GM21515 (cell line): ENCODE data around the gene BAX.
A peak's percentile ranks its signal among the peaks of the same experiment; 100 is the strongest.

ENCODE experiments used
- ATAC-seq: cut with Tn5 transposase; IDR thresholded peaks from one replicate; pipeline ENCODE4 v1.9.1; 2021; ENCODE audit not compliant: unreplicated experiment

The BAX gene

GRCh38 chr19:48961673-48962028, 7.0 kb downstream of the BAX start:
- ATAC-seq: no peak

- no peak for ATAC-seq
Observed at GRCh38 chr19:48962029-48962848, 7.6 kb downstream of the BAX start.

GRCh38 chr19:48962849-48963165, 8.1 kb downstream of the BAX start:
- ATAC-seq: no peak

GRCh38 chr19:48963371-48964204, 8.9 kb downstream of the BAX start:
- ATAC-seq: peak; percentile 24

GRCh38 chr19:48964205-48965039, 9.7 kb downstream of the BAX start:
- ATAC-seq: no peak

- ATAC-seq: peak; percentile 50
Observed at GRCh38 chr19:48965040-48965805, 10.5 kb downstream of the BAX start, which contains the start of gene FTL. FTL (plus strand) TSS chr19:48965309; CDS start chr19:48965508, 199 bp downstream.

DNA sequence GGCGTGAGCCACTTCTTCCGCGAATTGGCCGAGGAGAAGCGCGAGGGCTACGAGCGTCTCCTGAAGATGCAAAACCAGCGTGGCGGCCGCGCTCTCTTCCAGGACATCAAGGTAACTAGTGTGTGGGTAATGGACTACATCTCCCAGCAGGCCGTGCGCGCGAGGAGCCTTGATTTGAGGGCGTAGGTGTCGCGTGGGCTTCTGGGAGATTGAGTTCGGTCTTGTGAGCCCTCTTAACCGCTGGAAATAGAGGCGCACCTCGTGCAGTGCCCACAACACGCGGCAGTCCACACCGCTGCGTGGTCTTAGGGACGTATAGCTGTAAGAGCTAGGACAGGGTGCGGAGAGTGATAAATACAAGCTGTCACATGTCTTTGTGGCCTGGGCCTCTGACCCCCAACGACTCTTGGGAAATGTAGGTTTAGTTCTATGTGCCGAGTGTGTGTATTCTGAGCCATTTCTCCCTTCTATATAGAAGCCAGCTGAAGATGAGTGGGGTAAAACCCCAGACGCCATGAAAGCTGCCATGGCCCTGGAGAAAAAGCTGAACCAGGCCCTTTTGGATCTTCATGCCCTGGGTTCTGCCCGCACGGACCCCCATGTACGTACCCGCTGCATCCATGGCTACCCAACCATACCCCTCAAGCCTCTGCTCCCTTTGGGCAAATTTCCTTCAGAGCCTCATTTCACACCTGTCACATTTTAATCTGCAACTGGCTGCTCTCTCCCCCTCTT, 11.3 kb downstream of the BAX start:
- ATAC-seq: no peak

- ATAC-seq: no peak
Observed at GRCh38 chr19:48966541-48967345, 12.1 kb downstream of the BAX start.

DNA sequence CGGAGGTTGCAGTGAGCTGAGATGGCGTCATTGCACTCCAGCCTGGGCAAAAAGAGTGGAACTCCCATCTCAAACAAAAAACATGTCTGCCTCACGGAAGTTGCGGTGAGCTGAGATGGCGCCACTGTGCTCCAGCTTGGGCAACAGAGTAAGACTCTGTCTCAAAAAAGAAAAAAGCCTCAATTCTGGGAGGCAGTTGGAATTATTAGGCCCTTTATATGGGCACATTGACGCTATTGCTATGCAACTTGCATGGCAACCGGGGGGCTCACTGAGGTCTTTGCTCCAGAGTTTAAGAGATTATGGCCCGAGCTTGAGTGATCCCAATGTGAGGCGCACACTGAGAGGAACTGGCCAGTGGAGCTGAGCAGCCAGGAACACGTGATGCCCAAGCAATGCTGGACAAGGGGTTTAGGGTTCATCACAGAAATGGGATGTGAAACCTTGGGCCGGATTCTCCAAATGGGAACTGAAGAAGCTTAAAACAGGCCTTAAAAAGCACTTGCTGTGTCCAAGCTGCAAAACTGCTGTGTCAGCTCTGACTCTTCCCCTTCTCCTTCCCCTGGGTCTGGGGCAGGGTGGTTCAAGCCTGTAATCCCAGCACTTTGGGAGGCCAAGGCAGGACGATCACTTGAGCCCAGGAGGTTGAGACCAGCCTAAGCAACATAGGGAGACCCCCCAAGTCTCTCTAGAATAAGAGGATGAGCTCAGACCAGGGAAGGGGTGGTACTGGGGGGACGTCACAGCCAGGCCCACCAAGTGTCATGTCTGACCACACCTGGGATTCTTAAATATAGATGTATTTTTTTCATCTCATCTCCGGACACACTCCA, 12.9 kb downstream of the BAX start:
- ATAC-seq: no peak

DNA sequence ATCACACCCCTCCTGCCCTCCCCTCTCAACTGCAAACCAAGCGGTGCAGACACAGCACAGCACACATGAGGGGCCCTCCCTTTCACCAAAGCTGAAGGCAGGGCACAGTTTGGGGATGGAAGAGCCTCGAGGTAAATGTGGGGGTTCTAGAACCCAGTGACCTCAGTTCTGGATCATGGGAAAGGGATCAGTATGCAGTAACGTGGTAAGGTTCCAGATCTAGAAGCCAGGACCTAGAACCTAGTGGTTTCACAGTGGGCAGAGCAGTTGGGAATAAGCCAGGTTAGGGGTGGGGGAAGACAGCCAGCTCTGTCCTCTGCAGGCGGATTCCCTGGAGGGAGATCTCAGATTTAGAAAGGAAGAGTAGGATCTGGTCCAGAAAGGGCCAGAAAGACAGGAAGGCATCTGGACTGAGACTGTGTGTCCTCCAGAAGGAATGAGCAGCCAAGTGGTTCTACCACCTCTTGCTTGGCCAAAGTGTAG, 13.5 kb downstream of the BAX start:
- ATAC-seq: no peak

GRCh38 chr19:48968813-48969218, 14.1 kb downstream of the BAX start:
- no peak for ATAC-seq

- no peak for ATAC-seq
Observed at GRCh38 chr19:48969276-48970138, 14.8 kb downstream of the BAX start.

- ATAC-seq: no peak
Observed at GRCh38 chr19:48970139-48970766, 15.6 kb downstream of the BAX start.

- no peak for ATAC-seq
Observed at GRCh38 chr19:48970923-48971395, 16.3 kb downstream of the BAX start.

- ATAC-seq: no peak
Observed at GRCh38 chr19:48975947-48976847, 21.5 kb downstream of the BAX start.

DNA sequence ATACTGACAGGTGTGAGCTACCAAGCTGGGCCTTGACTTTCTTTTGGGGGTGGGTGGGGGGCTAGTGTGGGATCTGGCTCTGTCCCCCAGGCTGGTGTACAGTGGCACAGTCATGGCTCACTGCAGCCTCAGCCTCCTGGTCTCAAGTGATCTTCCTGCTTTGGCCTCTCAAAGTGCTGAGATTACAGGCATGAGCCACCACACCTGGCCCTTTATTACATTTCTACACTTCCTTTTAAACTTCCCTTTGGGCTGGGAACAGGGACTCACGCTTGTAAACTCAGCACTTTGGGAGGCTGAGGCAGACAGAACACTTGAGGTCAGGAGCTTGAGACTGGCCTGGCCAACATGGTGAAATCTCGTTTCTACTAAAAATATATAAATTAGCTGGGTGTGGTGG, 22.4 kb downstream of the BAX start:
- no peak for ATAC-seq
